ENCODE results near the gene ACTR1A.

The ACTR1A gene

GRCh38 chr10:102493771-102494170 is 8.7 kb downstream of the ACTR1A start:
- POLR2A ChIA-PET, result no interaction called here
- TF ChIP-seq CTCF (IDR thresholded peaks at IDR 0.05; ENCODE audit: control extremely low read depth, extremely low read depth, low read depth, missing control alignments), result no peak
- CTCF ChIA-PET, result interaction anchor here (0.9 to 2.7 kb wide), 2 partner anchors 15 to 262 kb away, joined by 3 to 11 read pairs; no protein-coding TSS in a partner anchor
- DNase-seq (ENCODE audit: extremely low spot score), result no peak

- CTCF ChIA-PET, result interaction anchor here (2.7 kb wide), 1 partner anchor 14 kb away, joined by 11 read pairs; no protein-coding TSS in a partner anchor
- no peak for TF ChIP-seq CTCF (IDR thresholded peaks at IDR 0.05; ENCODE audit: control extremely low read depth, extremely low read depth, low read depth, missing control alignments)
Measured at GRCh38 chr10:102492983-102493382, 9.5 kb downstream of the ACTR1A start.

GRCh38 chr10:102492344-102492939 is 10.1 kb downstream of the ACTR1A start:
- no peak for TF ChIP-seq CTCF (IDR thresholded peaks at IDR 0.05; ENCODE audit: control extremely low read depth, extremely low read depth, low read depth, missing control alignments)
- ChIA-PET POLR2A (interaction anchor here (0.7 kb wide), 1 partner anchor 633 kb away, joined by 4 read pairs; no protein-coding TSS in a partner anchor), CTCF (no interaction called here)
- DNase-seq (ENCODE audit: extremely low spot score), result no peak

More at GRCh38 chr10:102492983-102493382, 9.5 kb downstream of the ACTR1A start:
- DNase-seq (ENCODE audit: extremely low spot score), result no peak
- POLR2A ChIA-PET, result no interaction called here

- no peak for TF ChIP-seq CTCF (IDR thresholded peaks at IDR 0.05; ENCODE audit: control extremely low read depth, extremely low read depth, low read depth, missing control alignments)
- no peak for DNase-seq (ENCODE audit: extremely low spot score)
- POLR2A ChIA-PET, result no interaction called here
- CTCF ChIA-PET, result interaction anchor here (0.9 kb wide), 1 partner anchor 12 kb away, joined by 3 read pairs; no protein-coding TSS in a partner anchor
Measured at GRCh38 chr10:102491136-102491535, 11.4 kb downstream of the ACTR1A start.

GRCh38 chr10:102485093-102485784 is 17.3 kb downstream of the ACTR1A start:
- no peak for TF ChIP-seq CTCF (IDR thresholded peaks at IDR 0.05; ENCODE audit: control extremely low read depth, extremely low read depth, low read depth, missing control alignments)
- ChIA-PET CTCF (interaction anchor here (1.0 to 1.8 kb wide), 4 partner anchors 9 to 316 kb away, joined by 3 to 4 read pairs (median 3); no protein-coding TSS in a partner anchor), POLR2A (no interaction called here)
- DNase-seq (ENCODE audit: extremely low spot score), result no peak

GRCh38 chr10:102484021-102484420 is 18.5 kb downstream of the ACTR1A start:
- peak; percentile 4 for DNase-seq (ENCODE audit: extremely low spot score)
- ChIA-PET CTCF (interaction anchor here (1.0 to 6.4 kb wide), 6 partner anchors 14 to 253 kb away, joined by 3 to 73 read pairs (median 7); partner anchors contain the start of genes ACTR1A and SUFU), POLR2A (interaction anchor here (0.9 kb wide), 1 partner anchor 20 kb away, joined by 3 read pairs; the partner anchor contains the start of gene SUFU)
- no peak for TF ChIP-seq CTCF (IDR thresholded peaks at IDR 0.05; ENCODE audit: control extremely low read depth, extremely low read depth, low read depth, missing control alignments)
